ENCODE data around the gene BCKDHB.

Gene BCKDHB

DNA sequence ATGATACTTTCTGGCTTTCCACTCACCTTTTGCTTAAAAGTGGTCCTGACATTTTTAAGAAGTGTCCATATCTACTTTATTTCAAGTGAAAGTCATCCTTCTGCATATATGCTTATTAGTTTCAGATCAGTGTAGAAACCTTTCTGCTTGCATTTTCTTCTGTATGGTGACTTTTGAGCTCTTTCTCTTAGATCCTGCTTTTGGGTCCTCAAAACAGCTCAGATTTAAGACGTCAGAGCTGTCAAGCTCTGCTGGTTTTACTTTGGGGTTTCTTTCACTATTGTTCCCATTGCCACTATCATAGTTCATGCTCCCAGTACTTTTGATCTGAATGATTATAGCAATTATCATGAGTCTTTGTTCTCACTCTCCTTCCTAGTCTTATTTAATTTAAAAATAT is 41.7 kb downstream of the BCKDHB start:
- no peak overlapping the region for H3K27ac ChIP-seq (ENCODE audit: low read depth, low read length)
- no peaks in the 10 kb centered on the region for H3K27me3 ChIP-seq (ENCODE audit: insufficient read depth, low read length)
- no peaks in the 10 kb centered on the region for H3K9me3 ChIP-seq (ENCODE audit: insufficient read depth, low read depth, low read length)
- no peak overlapping the region for H3K9ac ChIP-seq (ENCODE audit: low read depth, low read length)
- H3K4me1 ChIP-seq (ENCODE audit: insufficient read depth, low read length): no peaks in the 10 kb centered on the region
- H3K36me3 ChIP-seq (ENCODE audit: insufficient read depth, low read length): 0 out of 2 replicates have a peak, but pooled peaks cover 8% of the 10 kb centered on the region
- no peak overlapping the region for H3K4me3 ChIP-seq (ENCODE audit: low read length)
- 95% methylated on average over 1 of the region's 1 CpG for WGBS

DNA sequence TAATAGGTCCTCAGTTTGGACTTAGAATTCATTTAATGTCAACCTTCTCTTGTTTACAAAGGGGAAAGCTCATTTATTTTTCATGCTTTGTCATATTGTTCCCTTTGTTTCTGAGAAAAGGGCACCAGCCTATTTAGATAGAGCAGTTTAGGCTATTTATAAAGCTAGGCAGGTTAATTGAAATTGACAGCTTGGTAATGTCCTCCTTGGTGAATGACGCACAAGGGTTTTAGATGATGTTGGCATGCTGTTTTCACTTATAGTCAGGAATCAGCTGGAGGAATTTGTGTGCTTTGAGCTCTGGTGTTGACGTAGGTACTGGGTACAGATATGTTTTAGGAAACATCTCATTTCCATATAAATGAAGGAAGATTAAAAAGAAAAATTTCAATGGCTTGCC is 45.2 kb downstream of the BCKDHB start:
- WGBS: 97% methylated on average over 2 of the region's 2 CpGs
- H3K27me3 ChIP-seq (ENCODE audit: insufficient read depth, low read length): no peaks in the 10 kb centered on the region

DNA sequence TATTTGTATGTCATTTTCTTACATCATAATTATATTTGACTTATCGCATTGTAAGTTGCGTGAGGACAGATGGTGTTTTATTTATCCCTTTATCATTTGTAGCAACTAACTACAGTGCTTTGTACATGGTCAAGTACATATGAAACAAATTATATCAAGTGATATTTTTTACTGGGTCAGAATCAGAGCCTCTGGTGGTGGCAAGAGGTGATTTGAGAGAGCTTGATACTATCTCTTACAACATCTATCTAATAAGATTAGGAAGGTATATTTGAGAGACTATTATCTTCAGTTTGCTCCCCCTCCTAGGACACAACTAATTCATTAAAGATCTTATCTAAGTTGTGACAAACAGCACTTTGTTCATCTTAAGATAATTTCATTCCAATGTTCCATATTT is 47.7 kb downstream of the BCKDHB start:
- WGBS: 100% methylated on average over 1 of the region's 2 CpGs
- H3K9ac ChIP-seq (ENCODE audit: low read depth, low read length): no peak overlapping the region
- H3K9me3 ChIP-seq (ENCODE audit: insufficient read depth, low read depth, low read length): no peaks in the 10 kb centered on the region

More for the DNA sequence above, 45.2 kb downstream of the BCKDHB start:
- H3K4me1 ChIP-seq (ENCODE audit: insufficient read depth, low read length): no peaks in the 10 kb centered on the region
- H3K9ac ChIP-seq (ENCODE audit: low read depth, low read length): no peak overlapping the region
- H3K36me3 ChIP-seq (ENCODE audit: insufficient read depth, low read length): 0 out of 2 replicates have a peak, but pooled peaks cover 3% of the 10 kb centered on the region
- H3K4me3 ChIP-seq (ENCODE audit: low read length): no peak overlapping the region
- no peak overlapping the region for H3K27ac ChIP-seq (ENCODE audit: low read depth, low read length)
- no peaks in the 10 kb centered on the region for H3K9me3 ChIP-seq (ENCODE audit: insufficient read depth, low read depth, low read length)

DNA sequence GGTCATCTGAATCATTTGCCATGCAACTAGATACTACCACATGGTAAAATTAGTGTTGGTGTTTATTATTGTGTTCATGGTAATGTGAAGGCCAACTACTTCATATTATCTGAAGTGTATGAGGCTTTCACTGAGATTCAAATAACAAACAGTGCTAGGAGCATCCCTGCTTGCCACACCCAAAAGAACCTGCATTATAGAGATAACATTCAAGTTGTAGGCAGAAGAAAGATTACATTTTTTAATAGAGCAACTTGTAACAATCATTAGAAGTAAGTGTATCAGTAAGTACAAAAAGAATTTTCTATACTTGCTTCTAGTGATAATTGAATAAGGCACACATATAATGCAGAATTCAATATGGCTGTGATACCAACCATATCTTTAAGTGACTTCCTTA is 49.8 kb downstream of the BCKDHB start:
- Histone ChIP-seq H3K9me3 (ENCODE audit: insufficient read depth, low read depth, low read length) (no peaks in the 10 kb centered on the region), H3K4me3 (ENCODE audit: low read length) (no peak overlapping the region), H3K27me3 (ENCODE audit: insufficient read depth, low read length) (no peaks in the 10 kb centered on the region), H3K9ac (ENCODE audit: low read depth, low read length) (no peak overlapping the region), H3K27ac (ENCODE audit: low read depth, low read length) (no peak overlapping the region), H3K36me3 (ENCODE audit: insufficient read depth, low read length) (no peaks in the 10 kb centered on the region), H3K4me1 (ENCODE audit: insufficient read depth, low read length) (peaks cover 2% of the 10 kb centered on the region; the same call in 1 of the 2 replicates)

More for the DNA sequence above, 47.7 kb downstream of the BCKDHB start:
- H3K36me3 ChIP-seq (ENCODE audit: insufficient read depth, low read length): no peaks in the 10 kb centered on the region
- no peak overlapping the region for H3K27ac ChIP-seq (ENCODE audit: low read depth, low read length)
- no peaks in the 10 kb centered on the region for H3K4me1 ChIP-seq (ENCODE audit: insufficient read depth, low read length)
- no peak overlapping the region for H3K4me3 ChIP-seq (ENCODE audit: low read length)
- H3K27me3 ChIP-seq (ENCODE audit: insufficient read depth, low read length): no peaks in the 10 kb centered on the region

DNA sequence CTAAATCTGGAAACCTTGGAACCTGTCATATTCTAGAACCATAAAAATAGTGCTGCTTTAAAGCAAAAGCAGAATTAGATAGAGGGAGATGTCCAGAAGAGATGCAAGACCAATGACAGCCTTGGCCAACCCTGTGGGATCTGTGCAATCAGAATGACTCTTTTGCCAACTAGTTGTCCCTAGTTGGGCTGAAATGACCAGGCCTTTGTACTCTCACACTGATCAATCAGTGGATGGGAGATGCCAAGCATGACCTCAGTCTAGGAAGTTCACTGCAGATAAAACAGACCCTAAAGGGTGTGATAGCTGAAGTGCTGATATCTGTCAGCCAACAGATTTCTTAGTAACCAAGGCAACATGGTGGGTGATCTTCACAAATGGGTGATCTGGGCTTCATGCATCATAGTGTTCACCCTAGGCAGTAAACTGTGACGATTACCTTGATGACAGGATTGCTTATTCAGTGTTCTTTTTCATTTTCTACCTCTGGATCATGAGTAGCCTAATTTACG is 52.1 kb downstream of the BCKDHB start:
- Histone ChIP-seq H3K36me3 (ENCODE audit: insufficient read depth, low read length) (no peaks in the 10 kb centered on the region), H3K9me3 (ENCODE audit: insufficient read depth, low read depth, low read length) (no peaks in the 10 kb centered on the region), H3K9ac (ENCODE audit: low read depth, low read length) (no peak overlapping the region), H3K4me3 (ENCODE audit: low read length) (no peak overlapping the region), H3K27me3 (ENCODE audit: insufficient read depth, low read length) (no peaks in the 10 kb centered on the region), H3K27ac (ENCODE audit: low read depth, low read length) (no peak overlapping the region), H3K4me1 (ENCODE audit: insufficient read depth, low read length) (peaks cover 10% of the 10 kb centered on the region)
- 95% methylated on average over 1 of the region's 2 CpGs for WGBS

DNA sequence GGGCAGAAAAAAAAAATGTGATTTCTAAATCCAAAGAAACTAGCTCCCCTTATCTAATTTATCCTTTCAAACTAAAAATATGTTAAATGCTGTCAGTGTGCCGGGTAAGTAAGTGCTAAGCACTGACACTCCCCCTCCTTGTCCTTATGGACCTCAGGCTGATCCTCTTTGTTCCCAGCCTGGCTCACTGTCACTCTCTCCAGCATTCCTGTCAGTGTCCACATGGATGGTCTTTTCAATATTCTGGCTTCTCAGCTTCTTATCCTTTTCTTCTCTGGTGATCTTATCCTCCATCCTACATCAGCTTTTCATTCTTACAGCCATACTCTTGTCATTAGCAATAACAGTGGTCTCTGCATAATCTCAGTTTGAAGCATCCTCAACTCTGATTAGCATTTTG is 55.0 kb downstream of the BCKDHB start:
- no peaks in the 10 kb centered on the region for H3K27me3 ChIP-seq (ENCODE audit: insufficient read depth, low read length)
- no peak overlapping the region for H3K4me3 ChIP-seq (ENCODE audit: low read length)
- H3K9ac ChIP-seq (ENCODE audit: low read depth, low read length): no peak overlapping the region
- whole genome bisulfite sequencing: 67% methylated on average over 1 of the region's 1 CpG
- no peaks in the 10 kb centered on the region for H3K9me3 ChIP-seq (ENCODE audit: insufficient read depth, low read depth, low read length)
- peaks cover 25% of the 10 kb centered on the region for H3K4me1 ChIP-seq (ENCODE audit: insufficient read depth, low read length)
- no peaks in the 10 kb centered on the region for H3K36me3 ChIP-seq (ENCODE audit: insufficient read depth, low read length)
- H3K27ac ChIP-seq (ENCODE audit: low read depth, low read length): no peak overlapping the region

DNA sequence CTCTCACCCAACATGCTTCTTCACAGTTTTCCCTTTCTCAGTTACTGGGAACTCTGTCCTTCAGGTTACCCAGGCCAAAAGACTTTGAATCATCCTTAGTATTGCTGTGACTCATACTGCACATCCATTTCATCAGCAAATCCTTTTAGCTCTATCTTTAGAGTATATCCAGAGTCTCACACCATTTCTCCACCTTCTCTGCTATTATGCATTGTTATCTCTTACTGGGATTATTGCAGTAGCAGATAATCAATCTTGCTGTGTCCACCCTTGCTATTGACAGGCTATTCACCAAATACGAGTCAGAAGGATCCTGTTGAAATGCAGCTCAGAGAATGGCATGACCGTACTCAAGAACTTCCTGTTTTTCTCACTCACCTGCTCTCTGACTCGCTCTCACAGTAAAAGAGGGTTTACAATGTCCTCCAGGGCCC is 57.3 kb downstream of the BCKDHB start:
- WGBS: 71% methylated on average over 3 of the region's 3 CpGs
- H3K36me3 ChIP-seq (ENCODE audit: insufficient read depth, low read length): peaks cover 5% of the 10 kb centered on the region
- H3K9me3 ChIP-seq (ENCODE audit: insufficient read depth, low read depth, low read length): no peaks in the 10 kb centered on the region
- peaks cover 25% of the 10 kb centered on the region for H3K4me1 ChIP-seq (ENCODE audit: insufficient read depth, low read length)
- H3K4me3 ChIP-seq (ENCODE audit: low read length): no peak overlapping the region
- H3K9ac ChIP-seq (ENCODE audit: low read depth, low read length): no peak overlapping the region
- H3K27me3 ChIP-seq (ENCODE audit: insufficient read depth, low read length): no peaks in the 10 kb centered on the region
- 0 out of 2 replicates have a peak overlapping the region, but pooled peaks have one; percentile 4 for H3K27ac ChIP-seq (ENCODE audit: low read depth, low read length)

DNA sequence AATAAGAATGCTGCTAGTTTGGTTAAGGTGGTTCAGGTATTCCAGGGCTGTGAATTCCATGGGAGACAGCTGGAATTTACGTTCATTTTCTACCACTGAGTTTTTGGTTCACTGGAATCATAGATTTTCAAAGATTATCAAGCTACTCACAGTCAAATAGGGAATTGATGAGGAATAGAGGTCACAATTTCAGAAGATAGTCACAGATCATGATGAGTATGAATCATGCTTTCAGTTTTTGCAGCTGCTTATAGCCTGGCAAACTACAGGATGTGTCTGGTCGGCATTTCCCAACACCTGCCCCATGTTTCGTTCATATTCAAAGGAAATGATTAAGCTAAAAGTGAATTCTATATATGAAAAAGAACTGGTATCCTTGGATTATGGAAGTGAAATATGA is 58.7 kb downstream of the BCKDHB start:
- Histone ChIP-seq H3K27me3 (ENCODE audit: insufficient read depth, low read length) (no peaks in the 10 kb centered on the region), H3K4me3 (ENCODE audit: low read length) (no peak overlapping the region), H3K9me3 (ENCODE audit: insufficient read depth, low read depth, low read length) (no peaks in the 10 kb centered on the region), H3K36me3 (ENCODE audit: insufficient read depth, low read length) (peaks cover 8% of the 10 kb centered on the region), H3K27ac (ENCODE audit: low read depth, low read length) (no peak overlapping the region), H3K4me1 (ENCODE audit: insufficient read depth, low read length) (peaks cover 25% of the 10 kb centered on the region), H3K9ac (ENCODE audit: low read depth, low read length) (no peak overlapping the region)
- 94% methylated on average over 3 of the region's 3 CpGs for WGBS

DNA sequence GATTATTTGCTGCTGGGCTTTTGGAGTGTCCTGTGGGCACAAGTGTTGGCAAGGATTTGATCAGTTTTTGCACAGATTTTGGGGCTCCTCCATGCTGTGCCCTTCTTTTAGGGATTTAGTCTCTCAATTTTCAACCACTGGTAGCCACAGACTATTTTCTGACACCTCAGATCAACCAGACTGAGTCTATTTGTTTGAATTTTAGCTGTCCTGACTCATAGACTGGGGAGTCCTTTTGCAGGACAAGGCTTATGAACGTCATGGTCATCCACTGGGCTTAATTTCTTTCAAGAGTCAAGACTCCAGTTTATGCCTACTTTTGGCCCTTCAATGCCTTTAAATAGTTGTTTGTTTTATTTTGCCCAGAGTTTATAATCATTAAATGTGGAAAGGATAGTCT is 59.3 kb downstream of the BCKDHB start:
- peaks cover 13% of the 10 kb centered on the region for H3K36me3 ChIP-seq (ENCODE audit: insufficient read depth, low read length)
- no peaks in the 10 kb centered on the region for H3K9me3 ChIP-seq (ENCODE audit: insufficient read depth, low read depth, low read length)
- whole genome bisulfite sequencing: 92% methylated on average over 1 of the region's 1 CpG
- no peak overlapping the region for H3K27ac ChIP-seq (ENCODE audit: low read depth, low read length)
- no peaks in the 10 kb centered on the region for H3K27me3 ChIP-seq (ENCODE audit: insufficient read depth, low read length)
- no peak overlapping the region for H3K9ac ChIP-seq (ENCODE audit: low read depth, low read length)
- H3K4me3 ChIP-seq (ENCODE audit: low read length): no peak overlapping the region
- H3K4me1 ChIP-seq (ENCODE audit: insufficient read depth, low read length): peaks cover 25% of the 10 kb centered on the region

DNA sequence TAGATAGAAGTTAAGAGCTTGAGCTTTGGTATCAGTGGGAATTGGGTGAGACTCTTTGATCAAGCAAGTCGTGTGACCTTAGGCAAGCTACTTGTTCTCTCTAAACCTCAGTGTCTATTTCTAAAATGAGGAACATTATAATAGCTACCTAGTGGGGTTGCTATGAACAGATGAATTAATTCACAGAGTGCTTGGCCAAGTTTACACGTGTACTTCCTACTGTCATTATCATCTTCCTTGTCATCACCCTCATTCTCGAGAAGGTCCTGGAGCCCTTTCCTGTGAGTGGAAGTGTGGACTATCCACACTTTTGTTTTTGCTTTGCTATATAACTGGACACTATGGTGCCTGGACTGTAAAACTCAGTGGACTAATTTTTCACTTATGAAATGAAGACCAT is 64.0 kb downstream of the BCKDHB start:
- Histone ChIP-seq H3K9me3 (ENCODE audit: insufficient read depth, low read depth, low read length) (no peaks in the 10 kb centered on the region), H3K9ac (ENCODE audit: low read depth, low read length) (no peak overlapping the region), H3K27ac (ENCODE audit: low read depth, low read length) (no peak overlapping the region), H3K4me3 (ENCODE audit: low read length) (no peak overlapping the region), H3K27me3 (ENCODE audit: insufficient read depth, low read length) (no peaks in the 10 kb centered on the region), H3K4me1 (ENCODE audit: insufficient read depth, low read length) (no peaks in the 10 kb centered on the region), H3K36me3 (ENCODE audit: insufficient read depth, low read length) (peaks cover 30% of the 10 kb centered on the region)
- 85% methylated on average over 3 of the region's 3 CpGs for WGBS

DNA sequence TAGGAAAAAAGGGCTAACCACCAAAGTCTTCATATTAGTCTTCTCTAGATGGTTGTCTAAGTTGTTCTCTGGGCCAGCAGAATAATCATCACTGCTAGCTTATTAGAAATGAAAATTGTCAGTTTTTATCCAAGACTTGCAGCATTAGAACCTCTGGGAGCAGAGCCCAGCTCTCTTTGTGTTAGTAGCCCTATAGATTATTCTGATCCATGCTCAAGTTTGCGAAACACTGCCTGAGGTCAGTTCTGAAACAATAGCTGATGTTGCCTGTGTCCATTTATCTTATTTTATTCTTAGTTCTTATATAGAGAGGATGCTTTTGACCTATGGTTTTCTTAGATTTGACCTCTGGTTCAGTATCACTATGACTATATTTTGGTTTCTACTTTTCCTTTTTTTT is 66.9 kb downstream of the BCKDHB start:
- Histone ChIP-seq H3K27ac (ENCODE audit: low read depth, low read length) (no peak overlapping the region), H3K9me3 (ENCODE audit: insufficient read depth, low read depth, low read length) (no peaks in the 10 kb centered on the region), H3K4me1 (ENCODE audit: insufficient read depth, low read length) (no peaks in the 10 kb centered on the region), H3K27me3 (ENCODE audit: insufficient read depth, low read length) (no peaks in the 10 kb centered on the region), H3K36me3 (ENCODE audit: insufficient read depth, low read length) (peaks cover 27% of the 10 kb centered on the region), H3K9ac (ENCODE audit: low read depth, low read length) (no peak overlapping the region), H3K4me3 (ENCODE audit: low read length) (no peak overlapping the region)
- WGBS: 90% methylated on average over 1 of the region's 1 CpG
